ENCODE data around the gene CITED4.
A peak's percentile ranks its signal among the peaks of the same experiment; 100 is the strongest.

The CITED4 gene

DNA sequence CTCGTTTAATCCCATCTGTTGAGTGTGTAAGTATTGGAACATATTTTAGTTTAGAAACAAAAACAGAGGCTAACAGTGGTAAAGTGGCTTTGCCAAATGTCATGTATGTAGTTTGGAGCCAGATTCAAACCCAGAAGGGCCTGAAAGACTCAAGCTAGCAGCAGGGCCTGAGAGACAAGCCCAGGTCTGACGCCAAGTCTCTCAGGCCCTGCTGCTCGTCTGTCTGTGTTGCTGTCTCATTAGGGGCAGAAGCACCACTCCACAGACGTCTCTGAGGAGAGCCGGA is 8.3 kb downstream of the CITED4 start:
- DNase-seq (ENCODE audit: low read depth) = no peak

DNA sequence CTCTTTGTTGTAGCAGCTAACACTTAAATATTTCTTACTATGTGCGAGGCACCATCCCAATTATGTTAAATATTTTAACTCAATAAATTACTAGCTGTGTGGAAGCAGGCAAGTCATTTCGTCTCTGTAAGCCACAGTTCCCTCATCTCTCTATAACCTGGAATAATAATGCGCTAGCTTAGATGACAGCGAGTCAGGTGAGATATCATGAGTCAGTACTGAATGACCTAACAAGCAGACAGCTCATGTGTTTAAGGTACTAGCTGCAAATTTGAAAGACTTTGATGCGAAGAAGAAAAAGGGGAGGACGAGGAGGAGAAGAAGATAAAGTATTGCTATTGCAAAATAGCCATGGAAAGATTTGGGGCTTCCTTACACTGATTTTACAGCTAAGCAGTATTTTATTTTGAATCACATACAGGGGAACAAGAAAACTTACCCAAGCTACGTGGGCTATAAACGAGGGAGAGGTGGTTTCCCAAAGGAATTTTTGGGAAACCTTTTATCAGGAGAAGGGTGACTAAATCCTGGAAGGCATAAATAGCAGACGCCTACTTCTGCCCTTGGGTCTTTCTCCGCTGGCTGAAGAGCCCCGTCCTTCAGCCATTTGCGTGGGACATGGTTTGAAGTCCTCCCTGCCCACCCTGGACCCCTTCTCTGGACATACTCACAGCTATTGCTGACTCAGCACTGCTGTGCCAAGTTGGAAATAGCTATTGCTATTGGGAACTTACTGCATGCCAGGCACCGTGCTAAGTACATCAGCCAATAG is 8.9 kb downstream of the CITED4 start:
- DNase-seq (ENCODE audit: low read depth) = no peak

- DNase-seq (ENCODE audit: low read depth) = no peak
Measured at GRCh38 chr1:40851643-40852042, 10.5 kb downstream of the CITED4 start.

DNA sequence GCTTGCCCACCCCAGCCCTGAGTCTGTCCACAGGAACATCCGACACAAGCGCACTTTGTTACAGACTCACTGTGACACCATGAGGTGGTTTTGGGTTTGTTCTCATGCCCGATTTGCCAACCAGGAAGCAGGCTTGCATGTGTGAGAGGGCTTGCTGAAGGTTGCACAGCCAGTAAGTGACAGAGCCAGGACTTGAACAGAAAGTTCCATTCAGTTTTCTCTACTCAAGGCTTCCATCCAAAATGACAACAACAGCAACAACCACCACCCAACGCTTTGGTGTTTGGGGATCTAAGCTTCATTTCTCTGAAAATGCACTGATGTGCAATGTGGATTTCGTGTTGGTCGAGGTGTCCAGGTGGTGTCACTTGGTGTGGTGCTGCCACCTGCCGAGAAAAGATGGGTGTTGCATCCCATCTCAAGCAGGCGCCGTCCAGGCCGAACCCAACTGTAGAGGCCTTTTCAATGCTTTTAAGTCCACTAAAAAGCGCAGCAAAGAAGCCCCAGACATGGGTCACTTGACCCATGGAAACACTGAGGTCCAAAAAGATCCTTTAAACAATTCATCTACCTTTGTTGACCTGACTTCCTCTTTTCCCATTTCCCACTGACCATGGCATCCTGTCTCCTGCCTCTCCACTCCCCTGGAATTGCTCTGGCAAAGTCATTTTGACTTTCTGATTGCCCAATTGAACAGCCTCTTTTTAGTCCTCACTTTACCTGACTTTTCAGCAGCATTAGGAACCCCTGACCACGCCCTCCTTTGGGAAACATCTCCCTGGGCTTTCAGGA is 12.2 kb downstream of the CITED4 start:
- peak; percentile 64 for DNase-seq (ENCODE audit: low read depth)

DNA sequence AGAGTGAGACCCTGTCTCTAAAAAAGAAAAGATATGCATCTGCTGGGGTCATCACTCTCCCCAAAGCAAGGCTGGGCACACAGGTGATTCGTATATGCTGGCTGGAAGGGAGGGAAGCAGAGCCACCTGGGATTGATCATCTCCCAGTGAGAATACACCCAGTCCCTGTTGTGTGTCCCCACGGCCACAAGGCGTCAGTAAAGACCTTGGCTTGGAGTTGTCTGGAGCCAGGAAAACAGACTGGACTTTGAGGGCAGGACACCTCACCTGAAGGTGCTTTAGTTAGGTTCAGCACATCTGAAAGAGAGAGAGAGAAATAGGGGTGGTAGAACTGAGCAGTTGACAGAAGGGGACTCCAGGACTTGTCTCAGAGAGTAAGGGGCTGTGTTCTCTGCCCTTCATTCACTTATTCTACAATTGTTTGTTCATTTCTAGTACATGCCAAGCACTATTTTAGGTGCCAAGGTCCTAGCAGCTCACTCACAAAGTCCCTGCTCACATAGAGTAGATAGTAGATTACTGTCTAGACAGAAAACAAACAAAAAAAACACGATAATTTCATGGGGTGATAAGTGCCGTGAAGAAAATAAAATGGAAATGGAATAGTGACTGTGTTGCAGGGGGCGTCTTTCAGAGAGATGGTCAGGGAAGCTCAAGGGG is 13.5 kb downstream of the CITED4 start:
- DNase-seq (ENCODE audit: low read depth) = peak; percentile 76

- peak; percentile 55 for DNase-seq (ENCODE audit: low read depth)
Measured at GRCh38 chr1:40847023-40847745, 15.0 kb downstream of the CITED4 start.

DNA sequence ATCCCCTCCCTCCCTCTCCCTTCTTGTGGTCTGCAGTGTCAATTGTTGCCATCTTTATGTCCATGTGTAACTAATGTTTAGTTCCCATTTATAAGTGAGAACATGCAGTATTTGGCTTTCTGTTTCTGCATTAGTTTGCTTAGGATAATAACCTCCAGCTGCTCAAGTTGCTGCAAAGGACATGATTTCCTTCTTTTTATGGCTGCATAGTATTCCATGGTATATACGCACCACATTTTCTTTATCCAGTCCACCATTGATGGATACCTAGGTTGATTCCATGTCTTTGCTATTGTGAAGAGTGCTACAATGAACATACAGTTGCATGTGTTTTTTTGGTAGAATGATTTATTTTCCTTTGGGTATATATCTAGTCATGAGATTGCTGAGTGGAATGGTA is 16.3 kb downstream of the CITED4 start:
- no peak for DNase-seq (ENCODE audit: low read depth)

DNA sequence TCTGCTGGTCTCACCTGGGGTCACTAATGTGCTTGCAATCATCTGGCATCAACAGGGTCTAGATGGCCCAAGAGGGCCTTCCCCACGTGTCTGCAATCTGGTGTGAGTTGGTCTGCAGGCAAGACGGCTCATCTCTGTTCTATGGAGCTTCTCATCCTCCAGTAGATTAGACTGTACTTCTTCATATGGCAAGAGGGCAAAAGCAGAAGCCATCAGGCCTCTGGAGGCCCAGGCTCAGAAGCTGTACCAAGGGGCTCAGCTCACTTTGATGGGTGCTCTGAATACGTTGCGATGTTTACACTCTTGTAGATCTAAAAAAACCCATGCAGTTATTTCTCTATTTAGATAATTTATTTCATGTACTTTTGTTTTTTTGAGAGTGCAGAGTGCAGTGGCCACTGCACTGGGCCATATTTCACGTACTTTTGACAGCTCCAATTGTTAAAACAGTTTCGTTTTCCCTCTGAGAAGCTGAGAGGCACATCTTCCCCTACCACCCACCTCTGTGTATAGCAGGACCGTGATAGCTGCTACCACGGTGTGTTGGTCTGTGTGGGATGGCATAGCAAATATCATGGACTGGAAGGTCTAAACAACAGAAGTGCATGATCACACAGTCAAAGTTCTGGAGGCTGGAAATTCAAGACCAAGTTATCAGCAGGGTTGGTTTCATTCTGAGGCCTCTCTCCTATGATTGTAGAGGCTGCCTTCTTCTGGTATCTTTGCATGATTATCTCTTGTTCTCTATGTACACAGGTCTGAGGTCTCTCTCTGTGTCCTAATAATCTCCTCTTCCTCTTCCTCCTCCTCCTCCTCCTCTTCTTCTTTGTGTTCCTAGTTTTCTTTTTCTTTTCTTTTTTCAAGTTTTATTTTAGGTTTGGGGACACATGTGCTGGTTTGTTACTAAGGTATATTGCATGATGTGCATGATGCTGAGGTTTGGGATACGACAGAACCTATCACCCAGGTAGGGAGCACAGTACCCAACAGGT is 17.0 kb downstream of the CITED4 start:
- DNase-seq (ENCODE audit: low read depth) = no peak

DNA sequence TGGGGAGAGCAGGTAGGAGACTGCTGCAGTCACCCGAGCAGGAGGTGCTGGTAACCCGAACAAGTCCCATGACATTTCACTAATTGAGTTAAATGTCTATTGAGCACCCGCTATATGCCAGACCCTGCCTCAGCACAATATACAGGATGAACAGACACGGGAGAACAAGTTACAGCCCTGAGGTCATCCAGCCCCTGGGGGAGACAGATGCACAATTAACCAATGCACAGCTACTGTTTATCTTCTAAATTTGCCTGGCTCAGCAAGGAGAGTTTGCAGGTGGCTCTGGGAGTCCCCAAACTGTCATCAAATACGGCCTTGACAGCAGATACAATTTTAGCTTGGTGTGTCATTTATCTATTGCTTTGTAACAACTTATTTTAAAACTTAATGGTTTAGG is 18.1 kb downstream of the CITED4 start:
- no peak for DNase-seq (ENCODE audit: low read depth)

DNA sequence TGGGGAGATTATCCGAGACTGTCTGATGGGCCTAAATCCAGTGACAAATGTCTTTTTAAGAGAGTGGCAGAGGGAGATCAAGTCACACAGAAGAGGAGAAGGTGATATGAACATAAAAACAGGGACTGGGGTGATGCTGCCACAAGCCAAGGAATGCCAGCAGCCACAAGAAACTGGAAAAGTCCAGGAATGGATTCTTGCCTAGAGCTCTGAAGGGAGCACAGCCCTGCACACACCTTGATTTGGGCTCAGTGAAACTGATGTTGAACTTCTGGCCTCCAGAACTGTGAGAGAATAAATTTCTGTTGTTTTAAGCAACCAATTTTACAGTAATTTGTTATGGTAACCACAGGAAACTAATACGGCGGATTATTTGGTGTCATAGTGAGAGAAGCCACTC is 19.5 kb downstream of the CITED4 start:
- DNase-seq (ENCODE audit: low read depth) = no peak

DNA sequence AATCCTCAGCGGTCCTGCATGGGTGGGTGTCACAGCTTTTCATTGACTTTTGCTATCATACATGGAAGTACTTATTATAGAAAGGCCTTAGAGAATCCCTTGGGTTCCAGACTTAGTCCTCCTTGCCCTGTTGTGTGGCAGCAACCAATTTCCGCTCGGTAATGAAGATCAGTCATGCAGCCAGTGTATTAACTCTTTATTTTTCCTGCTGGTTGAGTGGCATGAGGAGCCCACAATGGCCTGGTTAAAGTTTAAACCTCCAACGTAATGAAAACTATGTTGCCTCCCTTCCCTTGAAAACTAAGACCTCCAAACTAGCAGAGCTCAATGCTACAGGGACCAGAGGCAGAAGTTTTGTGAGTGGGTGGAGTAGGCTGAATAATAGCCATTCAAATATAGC is 20.0 kb downstream of the CITED4 start:
- no peak for DNase-seq (ENCODE audit: low read depth)

GRCh38 chr1:40841602-40842001 is 20.6 kb downstream of the CITED4 start:
- DNase-seq (ENCODE audit: low read depth) = no peak

DNA sequence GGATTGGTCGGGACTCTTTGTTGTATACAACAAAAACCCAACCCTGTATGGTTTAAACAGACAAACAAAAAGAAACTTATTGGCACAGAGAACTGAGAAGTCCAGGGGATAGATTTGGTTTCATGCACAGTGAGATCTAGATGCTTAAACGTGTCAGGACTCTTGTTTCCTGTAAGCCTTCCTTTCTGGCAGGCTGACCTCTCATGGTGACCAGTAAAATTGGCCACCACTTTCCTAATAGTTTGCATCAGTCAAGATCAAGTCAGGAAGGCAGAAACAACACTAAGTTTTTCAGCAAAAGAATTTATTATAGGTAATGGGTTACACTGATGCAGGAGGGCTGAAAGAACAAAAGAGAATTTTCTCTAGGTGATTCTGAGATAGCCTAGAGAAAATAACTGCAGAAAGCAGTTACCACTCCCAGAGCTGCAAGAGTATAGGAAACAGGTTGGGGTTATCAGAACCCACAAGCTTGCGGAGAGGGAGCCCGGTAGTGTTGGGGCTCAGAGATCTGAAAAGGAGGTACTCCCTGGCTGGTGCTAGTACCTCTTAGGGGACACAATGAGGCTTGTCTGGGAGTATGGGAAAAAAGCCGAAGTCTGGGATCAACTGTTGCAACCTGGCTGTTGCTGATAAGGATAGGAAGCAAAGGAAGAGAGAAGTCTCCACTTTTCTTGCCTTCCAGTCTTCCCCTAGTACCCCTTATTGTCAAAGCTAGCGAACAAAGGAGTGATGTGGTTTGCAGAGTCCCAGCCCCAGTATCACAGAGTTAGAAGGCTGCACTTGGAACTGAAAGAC is 21.4 kb downstream of the CITED4 start:
- peak; percentile 23 for DNase-seq (ENCODE audit: low read depth)

DNA sequence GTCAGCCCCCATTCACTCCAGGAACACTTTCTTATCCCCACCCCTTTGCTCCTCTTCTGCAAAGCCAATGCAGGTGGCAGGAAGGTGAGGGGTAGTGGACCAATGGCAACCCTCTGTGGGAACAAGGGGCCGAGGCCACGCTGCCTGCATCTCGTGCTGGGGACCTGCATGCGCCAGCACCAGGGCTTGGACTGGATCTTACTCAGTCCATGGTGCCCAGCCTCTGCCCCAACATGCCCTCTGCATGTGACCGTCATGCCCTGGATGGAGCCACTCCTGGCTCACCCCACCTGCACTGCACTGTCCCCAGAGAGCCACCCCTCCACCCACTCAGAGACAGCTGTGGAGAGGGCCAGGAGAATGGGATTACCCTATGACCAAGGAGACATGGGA is 22.2 kb downstream of the CITED4 start:
- no peak for DNase-seq (ENCODE audit: low read depth)

DNA sequence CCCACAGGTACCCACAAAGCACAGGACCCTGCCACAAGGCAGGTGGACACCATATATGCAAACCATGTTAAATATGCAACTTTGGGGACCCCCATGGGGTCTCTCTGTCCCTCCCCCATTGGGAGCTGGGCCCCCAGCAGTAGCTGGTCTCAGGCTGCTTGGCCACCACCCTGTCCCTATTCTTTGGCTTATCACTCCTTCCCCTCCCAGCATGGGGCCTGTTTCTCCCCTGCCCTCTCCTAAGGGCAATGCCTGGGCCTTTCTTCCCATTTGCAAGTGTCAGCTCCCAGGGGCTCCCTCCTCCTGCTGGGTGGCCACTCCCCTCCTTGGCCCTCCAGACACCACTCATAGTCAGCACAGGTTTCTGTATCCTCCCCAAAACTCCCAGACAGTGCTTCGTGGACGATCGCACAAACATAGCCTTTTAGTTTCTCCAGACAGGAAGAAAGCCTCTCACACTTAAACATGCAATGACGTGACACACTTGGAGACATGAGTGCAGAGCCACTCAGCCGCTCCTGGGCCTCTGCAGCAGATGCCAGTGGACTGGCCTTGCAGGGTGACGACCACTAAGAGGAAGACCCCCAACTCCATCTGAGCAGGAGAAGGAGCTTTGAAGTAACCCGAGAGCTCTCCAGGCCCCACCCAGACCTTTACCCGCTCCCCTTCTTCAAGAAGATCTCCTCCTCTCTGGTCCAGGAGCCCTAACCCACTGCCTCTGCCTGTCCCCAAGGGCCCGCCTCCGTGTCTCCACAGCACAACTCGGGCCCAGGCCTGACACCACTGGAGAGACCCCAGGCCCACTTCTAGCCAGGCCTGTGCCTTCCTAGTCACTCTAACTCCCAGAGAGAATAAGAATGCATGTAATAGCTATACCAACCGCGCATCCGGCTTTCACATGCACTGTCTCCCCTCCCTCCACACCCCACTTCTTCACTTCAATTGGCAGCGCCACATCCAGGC is 22.9 kb downstream of the CITED4 start:
- no peak for DNase-seq (ENCODE audit: low read depth)

GRCh38 chr1:40838045-40838979 is 23.9 kb downstream of the CITED4 start:
- no peak for DNase-seq (ENCODE audit: low read depth)

DNA sequence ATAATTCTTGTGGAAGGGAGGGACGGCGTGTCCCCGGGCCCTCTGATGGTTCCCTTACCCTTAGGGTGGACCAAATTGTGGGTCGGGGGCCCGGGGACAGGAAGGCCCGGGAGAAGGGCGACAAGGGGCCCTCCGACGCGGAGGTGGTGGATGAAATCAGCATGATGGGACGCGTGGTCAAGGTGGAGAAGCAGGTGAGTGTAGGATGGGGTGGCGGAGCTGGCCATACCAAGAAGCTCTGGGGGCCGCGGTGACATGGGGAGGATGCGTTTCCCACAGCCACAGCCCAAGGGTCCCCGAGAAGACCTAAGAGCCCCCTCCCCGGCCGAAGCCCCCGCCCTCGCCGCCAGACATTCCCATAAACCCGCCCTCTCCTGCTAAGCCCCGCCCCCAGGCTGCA is 24.6 kb downstream of the CITED4 start:
- no peak for DNase-seq (ENCODE audit: low read depth)

DNA sequence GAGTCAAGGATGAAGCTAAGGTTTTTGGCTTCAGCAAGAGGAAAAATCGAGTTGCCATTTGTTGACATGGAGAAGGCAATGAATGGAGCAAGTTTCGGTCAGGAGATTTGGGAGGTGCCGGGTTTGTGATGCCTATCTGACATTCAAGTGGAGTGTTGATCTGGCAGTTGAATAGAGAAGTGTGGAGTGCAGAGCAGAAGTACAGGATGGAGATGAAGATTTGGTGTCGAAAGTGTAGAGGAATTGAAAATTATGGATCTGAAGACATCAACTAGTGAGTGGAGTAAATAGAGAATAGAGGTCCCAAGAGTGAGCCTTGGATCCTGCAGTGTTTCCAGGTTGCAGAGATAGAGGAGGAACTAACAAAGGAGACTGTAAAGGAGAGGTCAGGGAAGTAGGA is 25.9 kb downstream of the CITED4 start:
- no peak for DNase-seq (ENCODE audit: low read depth)

All from EH (cell line).